Progenitor cell of endocrine pancreas (in vitro differentiated cells): ENCODE measurements around the gene OR2V2. TPM values are rescaled to one million over a fixed set of nuclear protein-coding genes. Genes with fewer than 3 reads are reported as not detected.

Source experiments
- DNase-seq: peaks from one replicate; pipeline ENCODE4 v3.0.0; 2021; ENCODE audit warnings: low spot score; ENCODE audit not compliant: unreplicated experiment
- H3K27ac Mint-ChIP-seq: 2 replicates; pipeline ENCODE4 v1.8.0; 2021; ENCODE audit warnings: mild to moderate bottlenecking, moderate library complexity, mixed read lengths
- H3K27me3 Mint-ChIP-seq: 2 replicates; pipeline ENCODE4 v1.8.0; 2021; ENCODE audit warnings: mixed read lengths
- H3K36me3 Mint-ChIP-seq: 2 replicates; pipeline ENCODE4 v1.8.0; 2022; ENCODE audit warnings: mixed read lengths; ENCODE audit not compliant: insufficient read depth
- H3K4me1 Mint-ChIP-seq: 2 replicates; pipeline ENCODE4 v1.8.0; 2021; ENCODE audit warnings: low read depth, mixed read lengths
- H3K4me3 Mint-ChIP-seq: 2 replicates; pipeline ENCODE4 v1.8.0; 2021; ENCODE audit warnings: low read depth, mild to moderate bottlenecking, moderate library complexity, mixed read lengths
- H3K9me3 Mint-ChIP-seq: 2 replicates; pipeline ENCODE4 v1.8.0; 2021; ENCODE audit warnings: low read depth, mixed read lengths
- total RNA-seq: library from RNA; stranded (reverse); gene quantifications from 2 replicates; pipeline ENCODE4 v1.2.1, GENCODE V29; 2021
- TF ChIP-seq, protein P1 (sequence below): fragments of 200-600 bp; sonication (generic); IDR thresholded peaks from one replicate; pipeline ENCODE4 v1.5.0; 2021; ENCODE audit warnings: antibody characterized with exemption, mild to moderate bottlenecking; ENCODE audit not compliant: unreplicated experiment

Gene OR2V2
- total RNA-seq, 1 donor from 2014 or later: not detected

DNA sequence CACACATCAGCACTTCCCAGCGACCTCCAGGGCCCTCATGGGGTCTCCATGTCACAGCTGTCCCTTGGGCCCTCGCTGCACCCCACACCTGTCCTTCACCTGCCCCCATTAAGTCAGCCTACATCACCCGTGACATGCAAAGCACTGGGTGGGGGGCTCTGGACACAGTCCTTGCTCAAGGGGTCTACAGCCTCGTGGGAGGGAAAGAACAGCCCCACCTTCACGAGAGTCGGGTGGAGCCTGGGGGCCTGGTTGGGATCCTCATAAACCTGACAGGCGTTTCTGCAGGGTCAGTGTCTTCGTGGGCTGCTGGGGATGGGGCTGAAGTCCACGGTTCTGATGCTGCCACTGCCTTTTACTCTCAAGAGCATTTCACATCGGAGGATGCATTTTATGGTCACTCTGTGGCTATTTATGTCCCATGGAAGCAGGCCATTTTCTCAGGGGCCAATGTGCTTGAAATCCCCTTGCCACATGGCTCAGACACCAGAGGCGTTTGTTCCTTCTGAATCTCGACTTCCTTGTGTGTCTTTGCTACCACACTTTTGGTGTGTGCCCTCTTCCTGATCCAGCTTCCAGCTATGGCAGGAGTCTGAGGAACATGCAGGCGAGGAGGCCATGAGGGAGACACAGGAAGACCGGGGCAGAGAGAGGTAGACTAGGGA, 16.4 kb upstream of the OR2V2 start, which contains the start of gene OR2V1:
Gene OR2V1, minus strand, starts transcription at position 338 of the 665 bp plus-strand sequence. CDS start 5,865 bp downstream, outside the sequence.
- Mint-ChIP-seq H3K36me3 (no peaks in the 10 kb centered on the region), H3K27ac (no peak within 1 kb of the TSS), H3K4me1 (no peaks in the 10 kb centered on the region), H3K9me3 (no peaks in the 10 kb centered on the region), H3K27me3 (peaks cover 81% of the 10 kb centered on the region), H3K4me3 (no peak within 1 kb of the TSS)
- no peak for DNase-seq
- TF ChIP-seq, protein P1, sequence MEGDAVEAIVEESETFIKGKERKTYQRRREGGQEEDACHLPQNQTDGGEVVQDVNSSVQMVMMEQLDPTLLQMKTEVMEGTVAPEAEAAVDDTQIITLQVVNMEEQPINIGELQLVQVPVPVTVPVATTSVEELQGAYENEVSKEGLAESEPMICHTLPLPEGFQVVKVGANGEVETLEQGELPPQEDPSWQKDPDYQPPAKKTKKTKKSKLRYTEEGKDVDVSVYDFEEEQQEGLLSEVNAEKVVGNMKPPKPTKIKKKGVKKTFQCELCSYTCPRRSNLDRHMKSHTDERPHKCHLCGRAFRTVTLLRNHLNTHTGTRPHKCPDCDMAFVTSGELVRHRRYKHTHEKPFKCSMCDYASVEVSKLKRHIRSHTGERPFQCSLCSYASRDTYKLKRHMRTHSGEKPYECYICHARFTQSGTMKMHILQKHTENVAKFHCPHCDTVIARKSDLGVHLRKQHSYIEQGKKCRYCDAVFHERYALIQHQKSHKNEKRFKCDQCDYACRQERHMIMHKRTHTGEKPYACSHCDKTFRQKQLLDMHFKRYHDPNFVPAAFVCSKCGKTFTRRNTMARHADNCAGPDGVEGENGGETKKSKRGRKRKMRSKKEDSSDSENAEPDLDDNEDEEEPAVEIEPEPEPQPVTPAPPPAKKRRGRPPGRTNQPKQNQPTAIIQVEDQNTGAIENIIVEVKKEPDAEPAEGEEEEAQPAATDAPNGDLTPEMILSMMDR: no peak

DNA sequence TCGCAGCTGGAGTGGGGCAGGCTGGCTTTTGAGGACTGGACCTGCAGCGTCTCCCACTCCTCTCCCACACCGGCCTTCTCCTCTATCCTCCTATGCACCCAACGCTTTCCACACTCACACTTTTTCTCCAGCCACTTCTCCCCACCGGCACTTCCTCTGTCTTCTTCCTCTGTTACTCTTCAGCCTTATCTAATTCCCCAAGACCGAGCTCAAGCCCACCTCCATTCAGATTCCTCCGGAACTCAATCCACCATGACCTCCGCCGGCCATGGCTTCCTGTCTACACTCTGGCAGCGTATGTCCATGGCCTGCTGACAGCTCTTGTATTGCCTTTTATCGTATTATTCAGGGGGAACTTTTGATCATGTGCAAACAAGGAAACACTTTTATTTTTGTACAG, 15.9 kb upstream of the OR2V2 start:
- TF ChIP-seq, protein P1: no peak
- no peaks in the 10 kb centered on the region for H3K4me1 Mint-ChIP-seq
- H3K27me3 Mint-ChIP-seq: peaks cover 75% of the 10 kb centered on the region
- H3K36me3 Mint-ChIP-seq: no peaks in the 10 kb centered on the region
- H3K4me3 Mint-ChIP-seq: no peak overlapping the region
- H3K27ac Mint-ChIP-seq: no peak overlapping the region
- DNase-seq: no peak
- no peaks in the 10 kb centered on the region for H3K9me3 Mint-ChIP-seq

DNA sequence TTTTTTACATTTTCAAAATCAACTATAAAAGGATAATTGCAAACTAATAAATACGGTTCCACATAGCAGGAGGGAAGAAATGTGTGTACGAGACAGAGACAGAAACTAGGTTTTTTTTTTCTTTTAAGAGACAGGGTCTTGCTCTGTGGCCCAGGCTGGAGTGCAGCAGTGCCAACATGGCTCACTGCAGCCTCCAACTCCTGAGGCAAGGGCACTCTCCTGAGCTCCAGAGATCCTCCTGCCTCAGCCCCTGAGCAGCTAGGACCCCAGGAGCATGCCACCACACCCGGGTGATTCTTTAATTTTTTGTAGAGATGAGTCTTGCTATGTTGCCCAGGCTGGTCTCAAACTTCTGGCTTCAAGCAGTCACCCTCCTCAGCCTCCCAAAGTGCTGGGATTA, 14.3 kb upstream of the OR2V2 start:
- Mint-ChIP-seq H3K4me1 (no peaks in the 10 kb centered on the region), H3K9me3 (no peaks in the 10 kb centered on the region), H3K27ac (no peak overlapping the region), H3K4me3 (no peak overlapping the region), H3K27me3 (peaks cover 60% of the 10 kb centered on the region), H3K36me3 (no peaks in the 10 kb centered on the region)
- TF ChIP-seq, protein P1: no peak
- no peak for DNase-seq

DNA sequence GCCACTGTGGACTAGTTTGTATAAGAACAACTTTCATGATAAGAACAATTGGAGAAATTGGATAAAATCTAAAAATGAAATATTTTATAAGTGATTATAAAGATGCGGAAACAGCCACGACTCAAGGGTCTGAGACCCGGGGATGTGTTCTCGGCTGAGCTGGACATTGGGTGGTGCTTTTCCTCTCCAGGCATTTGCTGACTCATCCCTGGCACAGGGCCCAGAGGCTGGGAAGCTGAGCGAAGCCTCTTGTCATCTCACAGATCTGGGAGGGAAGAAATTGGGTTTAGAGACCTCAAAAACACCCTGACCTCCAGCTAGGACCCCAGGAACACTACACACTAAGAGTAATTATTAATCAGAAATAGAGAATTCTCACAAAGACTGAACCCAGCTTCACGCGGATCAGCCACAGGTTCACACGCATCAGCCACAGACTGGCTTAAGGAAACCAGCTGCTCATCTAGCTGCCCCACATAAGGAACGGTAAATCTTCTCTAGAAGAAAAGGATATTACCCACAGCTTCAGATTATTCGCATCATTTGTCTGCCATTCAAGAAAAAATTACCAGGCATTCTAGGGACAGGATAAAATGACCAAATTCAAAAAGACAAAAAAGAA, 13.7 kb upstream of the OR2V2 start:
- TF ChIP-seq, protein P1: no peak
- Mint-ChIP-seq H3K4me1 (no peaks in the 10 kb centered on the region), H3K9me3 (no peaks in the 10 kb centered on the region), H3K4me3 (no peak overlapping the region), H3K27me3 (peaks cover 53% of the 10 kb centered on the region), H3K36me3 (no peaks in the 10 kb centered on the region), H3K27ac (no peak overlapping the region)
- no peak for DNase-seq

DNA sequence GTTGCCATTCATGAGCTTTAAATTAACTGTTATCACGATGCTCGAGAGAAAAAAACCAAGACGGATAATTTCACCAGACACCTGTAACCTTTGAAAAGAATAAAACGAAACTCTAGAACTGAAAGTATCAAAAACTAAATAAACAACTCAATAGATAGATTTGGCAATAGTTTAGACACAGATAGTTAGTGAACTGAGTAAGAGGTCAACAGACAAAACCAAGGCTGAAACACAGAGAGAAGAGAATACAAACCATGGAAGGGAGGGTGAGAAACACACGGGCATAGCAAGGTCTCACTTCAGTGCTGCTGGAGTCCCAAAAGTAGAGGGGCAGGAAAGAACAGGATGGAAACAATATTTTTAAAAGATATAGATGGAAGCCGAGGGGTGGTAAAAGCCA, 13.1 kb upstream of the OR2V2 start:
- Mint-ChIP-seq H3K9me3 (no peaks in the 10 kb centered on the region), H3K4me1 (no peaks in the 10 kb centered on the region), H3K27ac (no peak overlapping the region), H3K27me3 (peaks cover 48% of the 10 kb centered on the region), H3K4me3 (no peak overlapping the region), H3K36me3 (no peaks in the 10 kb centered on the region)
- no peak for DNase-seq
- TF ChIP-seq, protein P1: no peak
